Endothelial cell of umbilical vein (primary cell): Measurements from ENCODE around the gene KLHL42. TPM values are rescaled to one million over a fixed set of nuclear protein-coding genes. Genes with fewer than 3 reads are reported as not detected.

Experiments used
- BruUV-seq: library from RNA; stranded (reverse); fragments of 400-500 nt; replicated peaks from 2 replicates; lab custom pipeline; 2021; lab: Mats Ljungman, UMichigan
- CTCF ChIA-PET: fragments of 300-600, 350-600 bp; sonication (Branson Sonifier 250); formaldehyde crosslinking; loops from one replicate; lab custom pipeline; 2021; ENCODE audit warnings: antibody characterized with exemption, inconsistent platforms; lab: Charles Lee
- POLR2A ChIA-PET: fragments of 300-600, 350-600 bp; sonication (Branson Sonifier 250); formaldehyde crosslinking; loops from one replicate; lab custom pipeline; 2021; ENCODE audit warnings: antibody characterized with exemption, inconsistent platforms; lab: Charles Lee
- DNase-seq: peaks from one replicate; pipeline ENCODE4 v3.0.0-alpha.2; 2011; ENCODE audit warnings: low read depth, low spot score
- FAIRE-seq: peaks from 2 replicates; lab custom pipeline; 2011; peaks lifted over from hg19 to GRCh38; lab: Jason Lieb, UNC
- H2AFZ ChIP-seq: 2 replicates; pipeline ENCODE4 v1.6.0; 2012; ENCODE audit warnings: low read depth, low read length, control low read depth, inconsistent platforms
- H3K27ac ChIP-seq: 2 replicates; pipeline ENCODE4 v1.5.1; 2011; ENCODE audit warnings: low read depth, mild to moderate bottlenecking, control low read depth, low read length, moderate library complexity; ENCODE audit not compliant: insufficient read depth
- H3K27me3 ChIP-seq, 2 experiments: 2 replicates each; pipeline versions ENCODE4 v1.6.0 to v1.6.1; 2011; ENCODE audit warnings: low read length in 2 of 2, mixed read lengths in 1 of 2; ENCODE audit not compliant: control insufficient read depth in 2 of 2, insufficient read depth in 2 of 2
- H3K36me3 ChIP-seq, 2 experiments: 2 replicates in 1 of 2; 3 replicates in 1 of 2; pipeline ENCODE4 v1.5.1; 2011; ENCODE audit warnings: low read length in 2 of 2, mild to moderate bottlenecking in 1 of 2, moderate library complexity in 1 of 2; ENCODE audit not compliant: control insufficient read depth in 2 of 2, insufficient read depth in 2 of 2; ENCODE audit errors: extremely low read depth in 1 of 2
- H3K4me1 ChIP-seq: 3 replicates; pipeline ENCODE4 v1.5.1; 2011; ENCODE audit warnings: mild to moderate bottlenecking, low read length; ENCODE audit not compliant: control insufficient read depth, insufficient read depth; ENCODE audit errors: extremely low read depth
- H3K4me2 ChIP-seq: 2 replicates; pipeline ENCODE4 v1.6.1; 2011; ENCODE audit warnings: low read length, control low read depth, mixed read lengths; ENCODE audit not compliant: insufficient read depth
- H3K4me3 ChIP-seq, 3 experiments: fragments of 200-600 bp in 1 of 3; sonication (generic), shearing (Covaris generic) in 1 of 3; replicated peaks in 1 of 3; 2 replicates each; pipeline ENCODE4 v1.5.1; 2011 to 2016; ENCODE audit warnings: control low read depth in 3 of 3, low read length in 3 of 3, mild to moderate bottlenecking in 2 of 3, inconsistent platforms in 1 of 3, low read depth in 1 of 3, moderate library complexity in 1 of 3; ENCODE audit not compliant: insufficient read depth in 1 of 3
- H3K79me2 ChIP-seq: 2 replicates; pipeline ENCODE4 v1.6.0; 2012; ENCODE audit warnings: low read length, inconsistent platforms; ENCODE audit not compliant: control insufficient read depth, insufficient read depth
- H3K9ac ChIP-seq: replicated peaks from 2 replicates; pipeline ENCODE3; 2011; ENCODE audit warnings: low read length, control low read depth; ENCODE audit not compliant: insufficient read depth; ENCODE audit errors: extremely low read depth
- H3K9me1 ChIP-seq: replicated peaks from 3 replicates; pipeline ENCODE4 v1.6.0; 2011; ENCODE audit warnings: mild to moderate bottlenecking, low read length; ENCODE audit not compliant: control insufficient read depth, insufficient read depth; ENCODE audit errors: extremely low read depth
- H3K9me3 ChIP-seq: replicated peaks from 2 replicates; pipeline ENCODE4 v1.5.1; 2012; ENCODE audit warnings: low read length, inconsistent platforms; ENCODE audit not compliant: control insufficient read depth, insufficient read depth
- H4K20me1 ChIP-seq: replicated peaks from 2 replicates; pipeline ENCODE3; 2011; ENCODE audit warnings: mild to moderate bottlenecking, low read length; ENCODE audit not compliant: control insufficient read depth, insufficient read depth; ENCODE audit errors: extremely low read depth
- CTCF ChIP-seq, 2 donors: IDR thresholded peaks; 1 replicate in 1 of 2; 2 replicates in 1 of 2; pipeline ENCODE4 v1.5.1; 2011; ENCODE audit warnings: low read length in 2 of 2, mild to moderate bottlenecking in 2 of 2, moderate library complexity in 2 of 2, control low read depth in 1 of 2, inconsistent platforms in 1 of 2, low read depth in 1 of 2; ENCODE audit not compliant: insufficient read depth in 1 of 2; ENCODE audit errors: extremely low read depth in 1 of 2
- EZH2 ChIP-seq: IDR thresholded peaks from 2 replicates; pipeline ENCODE4 v1.6.1; 2012; ENCODE audit warnings: borderline replicate concordance, low read depth, mild to moderate bottlenecking, moderate library complexity, low read length, inconsistent platforms; ENCODE audit not compliant: severe bottlenecking
- FOS ChIP-seq: IDR thresholded peaks from 2 replicates; pipeline ENCODE4 v1.6.1; 2011; ENCODE audit warnings: mild to moderate bottlenecking, low read length, moderate library complexity, borderline replicate concordance; ENCODE audit not compliant: insufficient read depth
- GATA2 ChIP-seq: IDR thresholded peaks from 2 replicates; pipeline ENCODE4 v1.7.0; 2011; ENCODE audit warnings: low read depth, mild to moderate bottlenecking, moderate library complexity, mixed read lengths, low read length; ENCODE audit not compliant: insufficient read length, insufficient read depth
- JUN ChIP-seq: IDR thresholded peaks from 2 replicates; pipeline ENCODE4 v1.6.1; 2011; ENCODE audit warnings: borderline replicate concordance, low read depth; ENCODE audit not compliant: insufficient read length, insufficient read depth
- MAX ChIP-seq: IDR thresholded peaks from 2 replicates; pipeline ENCODE4 v1.6.1; 2011; ENCODE audit not compliant: insufficient read depth, insufficient read length
- MYC ChIP-seq: IDR thresholded peaks from one replicate; pipeline ENCODE4 v1.6.1; 2011; ENCODE audit warnings: mild to moderate bottlenecking, low read depth, low read length
- POLR2A ChIP-seq: IDR thresholded peaks from 2 replicates; pipeline ENCODE4 v1.6.1; 2012; ENCODE audit warnings: low read depth, mild to moderate bottlenecking, control low read depth, low read length
- POLR2AphosphoS5 ChIP-seq: IDR thresholded peaks from 2 replicates; pipeline ENCODE4 v1.6.1; 2012; ENCODE audit warnings: low read depth, mild to moderate bottlenecking, control low read depth, low read length, moderate library complexity; ENCODE audit not compliant: insufficient read depth
- dilution Hi-C: fragments of 300-500 bp; cut with MboI; formaldehyde crosslinking; loops from one replicate; pipeline ENCODE4 v1.15.0; 2019; ENCODE audit warnings: low sequenced_read_pairs; ENCODE audit not compliant: extremely low pct_ligation_motif_present
- intact Hi-C: fragments of 100-400 bp; cut with micrococcal nuclease; formaldehyde crosslinking; loops from one replicate; pipeline ENCODE4 v1.10.0; 2022
- polyA plus RNA-seq, 4 experiments: library from polyadenylated mRNA; depleted of rRNA in 3 of 4; stranded (reverse) in 3 of 4; unstranded in 1 of 4; fragments of >200 nt; gene quantifications; 2 replicates each; pipeline versions ENCODE4 v1.2.1 to v1.2.3, GENCODE V29; 2011 to 2012; ENCODE audit warnings: missing spikeins in 1 of 4
- total RNA-seq: library from RNA; stranded (reverse); gene quantifications from 2 replicates; pipeline ENCODE4 v1.2.3, GENCODE V29; 2021

KLHL42 gene
- total and polyA plus RNA-seq, 2 donors (not counting 3 experiments of a cell fraction or from before 2014, with no cell fraction given), result 20.1 to 36.2 TPM

- TF ChIP-seq MYC (no peak), POLR2A (no peak)
- no peaks in the 10 kb centered on the region for H3K9me3 ChIP-seq
- H3K27ac ChIP-seq, result no peak overlapping the region
- H3K4me3 ChIP-seq, result no peak overlapping the region
- BruUV-seq, result no TSS peak
- intact Hi-C loops, result no loop called here
- FAIRE-seq (no peak), DNase-seq (no peak)
- ChIA-PET POLR2A (no interaction called here), CTCF (interaction anchor here (1.5 kb wide), 1 partner anchor 8 kb away, joined by 4 read pairs; no protein-coding TSS in a partner anchor)
- H4K20me1 ChIP-seq, result no peaks in the 10 kb centered on the region
- no peaks in the 10 kb centered on the region for H3K9me1 ChIP-seq
- no peak overlapping the region for H2AFZ ChIP-seq
- no peaks in the 10 kb centered on the region for H3K79me2 ChIP-seq
- H3K4me1 ChIP-seq, result no peaks in the 10 kb centered on the region
- H3K4me2 ChIP-seq, result no peak overlapping the region
- dilution Hi-C loops, result no loop called here
- H3K36me3 ChIP-seq, result no peaks in the 10 kb centered on the region
- no peak overlapping the region for H3K9ac ChIP-seq
- no peaks in the 10 kb centered on the region for H3K27me3 ChIP-seq
These were observed 32.5 kb downstream of the KLHL42 start for GRCh38 chr12:27812502-27812901.

- TF ChIP-seq JUN, result no peak
- no peak for TF ChIP-seq FOS
- no peak for TF ChIP-seq POLR2A
- TF ChIP-seq GATA2, result no peak
- TF ChIP-seq MYC, result no peak
- TF ChIP-seq EZH2, result no peak
- TF ChIP-seq MAX, result no peak
- TF ChIP-seq CTCF (IDR thresholded peaks at IDR 0.05; ENCODE audit: extremely low read depth in 1 of 2, insufficient read depth in 1 of 2, low read depth in 1 of 2, low read length in 2 of 2), result no peak
- TF ChIP-seq POLR2AphosphoS5, result no peak
- DNase-seq (no peak), FAIRE-seq (no peak)
- no TSS peak for BruUV-seq
- Histone ChIP-seq H3K79me2 (no peaks in the 10 kb centered on the region), H3K4me1 (no peaks in the 10 kb centered on the region), H3K9me1 (no peaks in the 10 kb centered on the region), H3K27ac (no peak overlapping the region), H3K9me3 (no peaks in the 10 kb centered on the region), H3K9ac (no peak overlapping the region), H3K4me2 (no peak overlapping the region), H4K20me1 (no peaks in the 10 kb centered on the region), H3K4me3 (no peak overlapping the region), H3K27me3 (no peaks in the 10 kb centered on the region), H2AFZ (no peak overlapping the region), H3K36me3 (no peaks in the 10 kb centered on the region)
- ChIA-PET CTCF (interaction anchor here (1.0 to 2.0 kb wide), 4 partner anchors 9 to 82 kb away, joined by 3 to 8 read pairs (median 6); no protein-coding TSS in a partner anchor), POLR2A (no interaction called here)
- dilution Hi-C loops, result no loop called here
- intact Hi-C loops, result no loop called here
These were observed 34.4 kb downstream of the KLHL42 start for GRCh38 chr12:27814411-27814810.
